Measurements from ENCODE around the gene RPS6KA4. TPM values are rescaled to one million over a fixed set of nuclear protein-coding genes. Genes with fewer than 3 reads are reported as not detected.

RPS6KA4 gene
- total RNA-seq, 1 experiment from 2014 or later: 67.3 TPM

DNA sequence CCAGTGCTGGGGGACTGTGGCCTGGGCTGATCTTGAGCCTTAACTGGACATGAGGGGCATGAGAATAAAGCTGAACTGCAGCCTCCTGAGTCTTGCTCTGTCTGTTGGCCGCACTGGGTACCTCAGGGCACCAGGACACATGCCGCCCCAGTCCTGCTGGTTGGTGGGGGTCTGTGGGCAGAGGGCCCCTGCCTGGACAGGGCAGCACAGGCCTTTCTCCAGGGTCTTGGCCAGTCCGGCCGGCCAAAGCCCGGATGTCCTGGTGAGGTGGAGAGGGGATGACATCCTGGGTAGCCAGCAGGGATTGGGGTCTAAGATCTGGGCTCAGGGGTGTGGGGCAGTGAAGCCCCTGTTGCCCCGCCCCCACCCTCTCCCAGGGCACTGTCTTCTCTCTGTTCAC is 1.5 kb upstream of the RPS6KA4 start:
- no peak overlapping the region for H2AFZ ChIP-seq (ENCODE audit: low read depth, low read length, poor library complexity, severe bottlenecking)
- ChIA-PET POLR2A (interaction anchor here (1.0 to 3.1 kb wide), 6 partner anchors 15 to 172 kb away, joined by 3 to 12 read pairs (median 6); partner anchors contain the start of genes PRDX5, STIP1 and TRMT112), CTCF (interaction anchor here (1.5 to 6.2 kb wide), 13 partner anchors 8 to 331 kb away, joined by 3 to 92 read pairs (median 20); partner anchors contain the start of genes ESRRA, PRDX5 and TRMT112), RAD21 (ENCODE audit: low non-redundant PET in 1 of 2, low total read pairs in 2 of 2, uncharacterized antibody in 2 of 2, unreplicated experiment in 2 of 2) (interaction anchor here (1.0 to 3.1 kb wide), 3 partner anchors 40 to 292 kb away, joined by 3 to 29 read pairs (median 8); partner anchors contain the start of genes PRDX5 (in 1 of the 2) and TRMT112 (in 1 of the 2))
- intact Hi-C loops (cut with micrococcal nuclease): loop anchor here (5.0 kb wide), 3 partner anchors 90 to 365 kb away; partner anchors contain the start of gene NRXN2
- peak overlapping the region; percentile 84 for H3K4me2 ChIP-seq (ENCODE audit: low read length)
- H3K27me3 ChIP-seq (ENCODE audit: insufficient read depth, low read length): no peaks in the 10 kb centered on the region
- H3K4me1 ChIP-seq (ENCODE audit: control insufficient read depth in 1 of 2, insufficient read depth in 2 of 2, low read length in 2 of 2): peaks cover 28 to 61% of the 10 kb centered on the region in 2 experiments
- H3K79me2 ChIP-seq (ENCODE audit: insufficient read depth, low read length): peaks cover 32% of the 10 kb centered on the region; the same call in 1 of the 2 replicates
- ATAC-seq (no peak), DNase-seq (ENCODE audit: low read depth, low spot score) (no peak)
- H3K27ac ChIP-seq (ENCODE audit: low read depth, low read length): peak overlapping the region; percentile 87
- peak overlapping the region in 1 of 2 experiments; percentile 97; a peak in 2 of 4 replicates for H3K4me3 ChIP-seq (replicated peaks in 1 of 2; ENCODE audit: low read depth in 1 of 2, low read length in 2 of 2)
- peaks cover 2 to 21% of the 10 kb centered on the region in 2 experiments; a peak in 1 of 4 replicates for H3K36me3 ChIP-seq (ENCODE audit: control insufficient read depth in 1 of 2, insufficient read depth in 2 of 2, low read length in 2 of 2)
- H3K9me3 ChIP-seq (ENCODE audit: control insufficient read depth in 1 of 2, insufficient read depth in 1 of 2, low read depth in 1 of 2, low read length in 2 of 2): no peaks in the 10 kb centered on the region
- H3K9me2 ChIP-seq (ENCODE audit: insufficient read depth): no peaks in the 10 kb centered on the region
- TF ChIP-seq, protein P1, sequence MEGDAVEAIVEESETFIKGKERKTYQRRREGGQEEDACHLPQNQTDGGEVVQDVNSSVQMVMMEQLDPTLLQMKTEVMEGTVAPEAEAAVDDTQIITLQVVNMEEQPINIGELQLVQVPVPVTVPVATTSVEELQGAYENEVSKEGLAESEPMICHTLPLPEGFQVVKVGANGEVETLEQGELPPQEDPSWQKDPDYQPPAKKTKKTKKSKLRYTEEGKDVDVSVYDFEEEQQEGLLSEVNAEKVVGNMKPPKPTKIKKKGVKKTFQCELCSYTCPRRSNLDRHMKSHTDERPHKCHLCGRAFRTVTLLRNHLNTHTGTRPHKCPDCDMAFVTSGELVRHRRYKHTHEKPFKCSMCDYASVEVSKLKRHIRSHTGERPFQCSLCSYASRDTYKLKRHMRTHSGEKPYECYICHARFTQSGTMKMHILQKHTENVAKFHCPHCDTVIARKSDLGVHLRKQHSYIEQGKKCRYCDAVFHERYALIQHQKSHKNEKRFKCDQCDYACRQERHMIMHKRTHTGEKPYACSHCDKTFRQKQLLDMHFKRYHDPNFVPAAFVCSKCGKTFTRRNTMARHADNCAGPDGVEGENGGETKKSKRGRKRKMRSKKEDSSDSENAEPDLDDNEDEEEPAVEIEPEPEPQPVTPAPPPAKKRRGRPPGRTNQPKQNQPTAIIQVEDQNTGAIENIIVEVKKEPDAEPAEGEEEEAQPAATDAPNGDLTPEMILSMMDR (IDR thresholded peaks at IDR 0.05 in 2 of 3, conservative IDR thresholded peaks at IDR 0.05 in 1 of 3; ENCODE audit: borderline replicate concordance in 1 of 3, insufficient read depth in 1 of 3, low read depth in 2 of 3, low read length in 2 of 3): no peak
- TF ChIP-seq YY1 (IDR thresholded peaks at IDR 0.05; ENCODE audit: extremely low read depth, insufficient replicate concordance, low read depth, low read length): no peak
- TF ChIP-seq SRF (IDR thresholded peaks at IDR 0.05; ENCODE audit: low read depth): no peak
- TF ChIP-seq POLR2A (IDR thresholded peaks at IDR 0.05; ENCODE audit: borderline replicate concordance, extremely low read depth, insufficient read depth, insufficient read length): no peak
- TF ChIP-seq EZH2phosphoT487 (IDR thresholded peaks at IDR 0.05; ENCODE audit: borderline replicate concordance): no peak
- TF ChIP-seq CEBPB (IDR thresholded peaks at IDR 0.05; ENCODE audit: low read depth): no peak
- no peak for TF ChIP-seq SP1 (IDR thresholded peaks at IDR 0.05; ENCODE audit: low read depth)
- TF ChIP-seq RAD21 (IDR thresholded peaks at IDR 0.05; ENCODE audit: low read depth): no peak
- no peak for TF ChIP-seq EZH2 (IDR thresholded peaks at IDR 0.05)
- TF ChIP-seq, protein P2, sequence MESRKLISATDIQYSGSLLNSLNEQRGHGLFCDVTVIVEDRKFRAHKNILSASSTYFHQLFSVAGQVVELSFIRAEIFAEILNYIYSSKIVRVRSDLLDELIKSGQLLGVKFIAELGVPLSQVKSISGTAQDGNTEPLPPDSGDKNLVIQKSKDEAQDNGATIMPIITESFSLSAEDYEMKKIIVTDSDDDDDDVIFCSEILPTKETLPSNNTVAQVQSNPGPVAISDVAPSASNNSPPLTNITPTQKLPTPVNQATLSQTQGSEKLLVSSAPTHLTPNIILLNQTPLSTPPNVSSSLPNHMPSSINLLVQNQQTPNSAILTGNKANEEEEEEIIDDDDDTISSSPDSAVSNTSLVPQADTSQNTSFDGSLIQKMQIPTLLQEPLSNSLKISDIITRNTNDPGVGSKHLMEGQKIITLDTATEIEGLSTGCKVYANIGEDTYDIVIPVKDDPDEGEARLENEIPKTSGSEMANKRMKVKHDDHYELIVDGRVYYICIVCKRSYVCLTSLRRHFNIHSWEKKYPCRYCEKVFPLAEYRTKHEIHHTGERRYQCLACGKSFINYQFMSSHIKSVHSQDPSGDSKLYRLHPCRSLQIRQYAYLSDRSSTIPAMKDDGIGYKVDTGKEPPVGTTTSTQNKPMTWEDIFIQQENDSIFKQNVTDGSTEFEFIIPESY (IDR thresholded peaks at IDR 0.05; ENCODE audit: extremely low read depth, insufficient replicate concordance, low read length): no peak
- TF ChIP-seq CBX3 (IDR thresholded peaks at IDR 0.05; ENCODE audit: low read depth): no peak
- no peak for TF ChIP-seq TCF7L2 (IDR thresholded peaks at IDR 0.05; ENCODE audit: borderline replicate concordance, extremely low read depth, insufficient read depth, insufficient read length)
- no peak for TF ChIP-seq JUND (IDR thresholded peaks at IDR 0.05)
- no peak for TF ChIP-seq ZFX (IDR thresholded peaks at IDR 0.05)
- no peak for TF ChIP-seq REST (IDR thresholded peaks at IDR 0.05; ENCODE audit: low read depth)
- no peak for TF ChIP-seq POLR2AphosphoS5 (IDR thresholded peaks at IDR 0.05; ENCODE audit: low read depth, low read length)
- no peak for TF ChIP-seq ATF3 (IDR thresholded peaks at IDR 0.05)
- no peak for TF ChIP-seq MAX (IDR thresholded peaks at IDR 0.05)
- no peaks in the 10 kb centered on the region for H4K20me1 ChIP-seq (ENCODE audit: insufficient read depth)
- no TSS peak for BruUV-seq (replicated peaks)
- H3K9ac ChIP-seq (ENCODE audit: low read length): peak overlapping the region; percentile 95

Data from HCT116 (cell line).